Tibial nerve (tissue), 4 donors: Measurements from ENCODE around the gene CD48.

Experiments
- CTCF ChIP-seq, 5 experiments: fragments of 200-600 bp in 3 of 5; fragments of 450-650 bp in 2 of 5; sonication (generic) in 3 of 5; IDR thresholded peaks; one replicate each; pipeline ENCODE4 v1.5.1; 2016 to 2019; ENCODE audit warnings: antibody characterized with exemption in 5 of 5, mild to moderate bottlenecking in 3 of 5, moderate library complexity in 2 of 5
- EP300 ChIP-seq, 2 donors: sonication (generic); formaldehyde crosslinking; IDR thresholded peaks; one replicate each; pipeline ENCODE4 v1.6.1; 2017; ENCODE audit warnings: antibody characterized with exemption in 2 of 2, mild to moderate bottlenecking in 1 of 2
- POLR2A ChIP-seq, 2 donors: fragments of 450-650 bp; IDR thresholded peaks; one replicate each; pipeline ENCODE4 v1.6.1; 2017; ENCODE audit warnings: antibody characterized with exemption in 2 of 2, mild to moderate bottlenecking in 2 of 2, moderate library complexity in 2 of 2

GRCh38 chr1:160756849-160757201 is 45.2 kb upstream of the CD48 start:
- TF ChIP-seq CTCF (IDR thresholded peaks at IDR 0.05) = no peak
- no peak for TF ChIP-seq POLR2A (IDR thresholded peaks at IDR 0.05)
- no peak for TF ChIP-seq EP300 (IDR thresholded peaks at IDR 0.05)
